Mesenchymal stem cell (in vitro differentiated cells and primary cell): ENCODE data around the gene PODXL2.
A peak's percentile ranks its signal among the peaks of the same experiment; 100 is the strongest.

ENCODE experiments used
- DNase-seq: peaks from one replicate; pipeline ENCODE4 v3.0.0-alpha.2; 2013
- H2AFZ ChIP-seq: one replicate; pipeline ENCODE4 v1.6.1; 2013; ENCODE audit warnings: low read depth, mild to moderate bottlenecking, control low read depth, inconsistent platforms, low read length, moderate library complexity
- H2AK5ac ChIP-seq: 2 replicates; pipeline ENCODE4 v1.6.1; 2013; ENCODE audit warnings: low read length, moderate library complexity, mild to moderate bottlenecking, inconsistent platforms; ENCODE audit not compliant: severe bottlenecking
- H2BK120ac ChIP-seq: one replicate; pipeline ENCODE4 v1.6.1; 2013; ENCODE audit warnings: low read depth, mild to moderate bottlenecking, inconsistent platforms, low read length, moderate library complexity
- H2BK12ac ChIP-seq, 2 experiments: one replicate each; pipeline ENCODE4 v1.6.1; 2013; ENCODE audit warnings: inconsistent platforms in 2 of 2, low read length in 2 of 2, mild to moderate bottlenecking in 2 of 2, moderate library complexity in 2 of 2, control low read depth in 1 of 2
- H2BK15ac ChIP-seq: one replicate; pipeline ENCODE4 v1.6.1; 2013; ENCODE audit warnings: mild to moderate bottlenecking, low read depth, inconsistent platforms; ENCODE audit not compliant: poor library complexity, severe bottlenecking
- H2BK5ac ChIP-seq: 2 replicates; pipeline ENCODE4 v1.6.1; 2013; ENCODE audit warnings: low read depth, mild to moderate bottlenecking, low read length, control low read depth, inconsistent platforms; ENCODE audit not compliant: poor library complexity, severe bottlenecking
- H3K14ac ChIP-seq, 2 experiments: one replicate each; pipeline ENCODE4 v1.6.1; 2013; ENCODE audit warnings: inconsistent platforms in 2 of 2, low read length in 2 of 2, control low read depth in 1 of 2, mild to moderate bottlenecking in 1 of 2, moderate library complexity in 1 of 2
- H3K18ac ChIP-seq, 2 experiments: one replicate each; pipeline ENCODE4 v1.6.1; 2013; ENCODE audit warnings: inconsistent platforms in 2 of 2, low read length in 2 of 2, control low read depth in 1 of 2, low read depth in 1 of 2, mild to moderate bottlenecking in 1 of 2
- H3K23ac ChIP-seq, 2 experiments: one replicate each; pipeline ENCODE4 v1.6.1; 2013; ENCODE audit warnings: inconsistent platforms in 2 of 2, low read length in 2 of 2, mild to moderate bottlenecking in 2 of 2, moderate library complexity in 2 of 2, control low read depth in 1 of 2
- H3K27ac ChIP-seq: 2 replicates; pipeline ENCODE4 v1.5.1; 2013; ENCODE audit warnings: mild to moderate bottlenecking, moderate library complexity, low read length, control low read depth, inconsistent platforms; ENCODE audit not compliant: poor library complexity, severe bottlenecking
- H3K27me3 ChIP-seq, 2 experiments: 2 replicates each; pipeline versions ENCODE4 v1.6.1 to v1.7.0; 2013; ENCODE audit warnings: low read length in 2 of 2, mild to moderate bottlenecking in 2 of 2, moderate library complexity in 2 of 2, control low read depth in 1 of 2, inconsistent platforms in 1 of 2; ENCODE audit not compliant: control insufficient read depth in 1 of 2, insufficient read depth in 1 of 2
- H3K36me3 ChIP-seq, 2 experiments: 2 replicates each; pipeline versions ENCODE4 v1.6.1 to v1.7.0; 2013; ENCODE audit warnings: low read length in 2 of 2, control low read depth in 1 of 2, inconsistent platforms in 1 of 2, low read depth in 1 of 2, mild to moderate bottlenecking in 1 of 2; ENCODE audit not compliant: insufficient read depth in 2 of 2, control insufficient read depth in 1 of 2
- H3K4ac ChIP-seq, 2 experiments: one replicate each; pipeline ENCODE4 v1.6.1; 2013; ENCODE audit warnings: inconsistent platforms in 2 of 2, low read length in 2 of 2, mild to moderate bottlenecking in 2 of 2, moderate library complexity in 2 of 2, control low read depth in 1 of 2, low read depth in 1 of 2
- H3K4me1 ChIP-seq: 2 replicates; pipeline ENCODE4 v1.6.1; 2013; ENCODE audit warnings: low read depth, low read length, control low read depth; ENCODE audit not compliant: control insufficient read depth, insufficient read depth
- H3K4me2 ChIP-seq: 2 replicates; pipeline ENCODE4 v1.6.1; 2013; ENCODE audit warnings: low read length, mild to moderate bottlenecking, inconsistent platforms; ENCODE audit not compliant: poor library complexity, severe bottlenecking
- H3K4me3 ChIP-seq, 2 experiments: 2 replicates each; pipeline versions ENCODE4 v1.5.1 to v1.7.0; 2013; ENCODE audit warnings: low read length in 2 of 2, mild to moderate bottlenecking in 2 of 2, control low read depth in 1 of 2, low read depth in 1 of 2; ENCODE audit not compliant: insufficient read depth in 1 of 2
- H3K79me1 ChIP-seq: replicated peaks from 2 replicates; pipeline ENCODE4 v1.6.1; 2013; ENCODE audit warnings: mild to moderate bottlenecking, control low read depth, low read length, inconsistent platforms; ENCODE audit not compliant: poor library complexity, severe bottlenecking
- H3K9ac ChIP-seq: 2 replicates; pipeline ENCODE4 v1.7.0; 2013; ENCODE audit warnings: mild to moderate bottlenecking, low read length, moderate library complexity
- H3K9me3 ChIP-seq: 2 replicates; pipeline ENCODE4 v1.7.0; 2013; ENCODE audit warnings: mild to moderate bottlenecking, low read length; ENCODE audit not compliant: control insufficient read depth
- H4K8ac ChIP-seq: one replicate; pipeline ENCODE4 v1.6.1; 2013; ENCODE audit warnings: inconsistent platforms, mild to moderate bottlenecking, low read length, moderate library complexity
- H4K91ac ChIP-seq: one replicate; pipeline ENCODE4 v1.6.1; 2013; ENCODE audit warnings: mild to moderate bottlenecking, low read length, inconsistent platforms
- WGBS: methylation state at CpG from one replicate; pipeline ENCODE4 v1.1.7; 2013; ENCODE audit warnings: mixed read lengths; 5-methylcytosine and 5-hydroxymethylcytosine counted together

PODXL2 gene

GRCh38 chr3:127595303-127595702, 33.7 kb upstream of the PODXL2 start:
- Histone ChIP-seq H3K27me3 (no peaks in the 10 kb centered on the region), H2BK120ac (no peak overlapping the region), H3K36me3 (peaks cover 2 to 4% of the 10 kb centered on the region in 2 experiments), H3K4me2 (no peak overlapping the region), H3K9ac (no peak overlapping the region), H4K91ac (no peak overlapping the region), H3K4me1 (peaks cover 18% of the 10 kb centered on the region), H3K14ac (no peak overlapping the region), H3K4ac (no peak overlapping the region), H3K18ac (no peak overlapping the region), H2BK5ac (no peak overlapping the region), H3K27ac (no peak overlapping the region), H2AFZ (no peak overlapping the region), H4K8ac (no peak overlapping the region), H2AK5ac (no peak overlapping the region), H3K23ac (no peak overlapping the region), H3K9me3 (no peaks in the 10 kb centered on the region), H3K79me1 (peaks cover 9% of the 10 kb centered on the region), H2BK12ac (no peak overlapping the region), H2BK15ac (no peak overlapping the region), H3K4me3 (no peak overlapping the region)
- no peak for DNase-seq
- 50% methylated on average over 4 of the region's 4 CpGs for WGBS

DNA sequence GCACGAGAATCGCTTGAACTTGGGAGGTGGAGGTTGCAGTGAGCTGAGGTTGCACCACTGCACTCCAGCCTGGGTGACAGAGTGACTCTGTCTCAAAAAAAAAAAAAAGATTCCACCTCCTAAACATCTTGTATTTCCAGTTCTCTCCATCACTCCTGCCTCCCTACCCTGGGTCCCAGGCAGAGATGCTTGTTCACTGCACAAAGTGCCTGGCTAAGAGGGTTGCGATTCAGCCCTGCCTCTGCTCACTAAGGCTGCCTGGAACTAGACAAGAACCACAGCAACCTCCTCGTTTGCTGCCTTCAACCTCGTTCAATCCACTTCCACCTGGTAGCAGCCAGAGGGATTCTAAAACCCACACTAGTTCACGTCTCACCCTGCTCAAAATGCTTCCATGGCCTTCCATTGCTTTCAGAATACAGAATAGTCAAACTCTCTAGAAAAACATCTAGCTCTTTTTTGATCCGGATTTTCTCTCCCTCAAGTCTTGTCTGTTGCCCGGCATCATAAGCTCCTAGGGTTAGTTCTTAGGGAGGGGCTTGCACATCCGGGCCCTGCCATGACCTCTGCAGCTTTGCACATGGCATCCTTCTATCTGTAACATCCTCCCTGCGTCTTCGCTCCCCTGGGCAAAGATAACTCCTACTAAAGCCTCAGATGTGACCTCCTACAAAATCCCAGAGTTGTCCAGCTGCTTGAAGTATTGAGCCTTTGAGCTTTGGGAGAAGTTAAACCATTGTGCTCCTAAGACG, 31.8 kb upstream of the PODXL2 start:
- Histone ChIP-seq H3K4ac (no peak overlapping the region), H2BK15ac (no peak overlapping the region), H3K4me1 (peaks cover 7% of the 10 kb centered on the region), H3K27me3 (no peaks in the 10 kb centered on the region), H3K9me3 (no peaks in the 10 kb centered on the region), H3K4me3 (peak overlapping the region in 1 of 2 experiments; percentile 84), H3K79me1 (peaks cover 15% of the 10 kb centered on the region), H3K23ac (peak overlapping the region in 1 of 2 experiments; percentile 67), H2BK120ac (no peak overlapping the region), H2BK12ac (no peak overlapping the region), H3K4me2 (no peak overlapping the region), H3K27ac (no peak overlapping the region), H3K14ac (no peak overlapping the region), H4K8ac (no peak overlapping the region), H2AFZ (no peak overlapping the region), H2BK5ac (no peak overlapping the region), H3K18ac (no peak overlapping the region), H3K9ac (peak overlapping the region; percentile 89), H2AK5ac (peak overlapping the region; percentile 19), H3K36me3 (peaks cover 4 to 9% of the 10 kb centered on the region in 2 experiments), H4K91ac (no peak overlapping the region)
- WGBS, result 87% methylated on average over 11 of the region's 12 CpGs
- no peak for DNase-seq

DNA sequence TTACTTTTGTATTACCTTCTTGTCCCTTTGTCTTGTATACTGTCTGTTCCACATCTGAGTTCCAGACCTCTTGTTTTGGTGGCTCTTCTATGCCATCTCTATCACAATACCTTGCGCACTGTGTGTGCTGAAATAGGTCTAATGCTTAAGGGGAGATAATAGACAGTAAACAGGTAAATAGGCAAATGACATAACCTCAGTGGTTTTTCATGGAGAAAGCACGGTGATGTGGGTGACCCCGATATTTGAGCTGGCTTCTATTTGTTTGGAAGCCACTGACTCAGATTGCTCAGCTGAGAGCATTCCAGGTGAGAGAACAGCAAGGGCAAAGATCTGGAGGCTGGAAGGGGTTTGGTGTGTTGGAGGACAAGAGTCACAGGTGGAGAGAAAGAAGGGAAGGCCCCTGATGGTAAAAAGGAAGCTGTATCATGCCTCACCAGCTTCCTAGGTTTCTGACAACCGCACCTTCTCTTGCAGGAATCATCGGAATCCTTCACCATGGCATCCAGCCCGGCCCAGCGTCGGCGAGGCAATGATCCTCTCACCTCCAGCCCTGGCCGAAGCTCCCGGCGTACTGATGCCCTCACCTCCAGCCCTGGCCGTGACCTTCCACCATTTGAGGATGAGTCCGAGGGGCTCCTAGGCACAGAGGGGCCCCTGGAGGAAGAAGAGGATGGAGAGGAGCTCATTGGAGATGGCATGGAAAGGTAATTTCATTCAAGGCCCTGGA, 30.0 kb upstream of the PODXL2 start:
- H2AFZ ChIP-seq, result no peak overlapping the region
- peak overlapping the region in 1 of 2 experiments; percentile 84 for H3K4me3 ChIP-seq
- H3K79me1 ChIP-seq, result peaks cover 15% of the 10 kb centered on the region
- no peak overlapping the region for H2AK5ac ChIP-seq
- H3K23ac ChIP-seq, result no peak overlapping the region
- H2BK12ac ChIP-seq, result no peak overlapping the region
- no peak overlapping the region for H3K4ac ChIP-seq
- no peaks in the 10 kb centered on the region for H3K27me3 ChIP-seq
- no peak for DNase-seq
- no peak overlapping the region for H2BK15ac ChIP-seq
- H3K9me3 ChIP-seq, result no peaks in the 10 kb centered on the region
- H3K27ac ChIP-seq, result no peak overlapping the region
- no peak overlapping the region for H4K91ac ChIP-seq
- H2BK120ac ChIP-seq, result no peak overlapping the region
- H3K14ac ChIP-seq, result no peak overlapping the region
- 91% methylated on average over 14 of the region's 14 CpGs for WGBS
- peak overlapping the region; percentile 89 for H3K9ac ChIP-seq
- peaks cover 7% of the 10 kb centered on the region for H3K4me1 ChIP-seq
- peaks cover 4 to 12% of the 10 kb centered on the region in 2 experiments for H3K36me3 ChIP-seq
- H2BK5ac ChIP-seq, result no peak overlapping the region
- peak overlapping the region; percentile 7 for H4K8ac ChIP-seq
- H3K4me2 ChIP-seq, result peak overlapping the region; percentile 91
- no peak overlapping the region for H3K18ac ChIP-seq

- no peak overlapping the region for H3K4ac ChIP-seq
- H3K4me3 ChIP-seq, result no peak overlapping the region
- H2BK120ac ChIP-seq, result no peak overlapping the region
- no peak overlapping the region for H2BK5ac ChIP-seq
- no peak overlapping the region for H3K18ac ChIP-seq
- 94% methylated on average over 5 of the region's 6 CpGs for WGBS
- no peak overlapping the region for H3K23ac ChIP-seq
- peaks cover 24% of the 10 kb centered on the region for H3K79me1 ChIP-seq
- peaks cover 14 to 23% of the 10 kb centered on the region in 2 experiments for H3K36me3 ChIP-seq
- no peak overlapping the region for H3K4me2 ChIP-seq
- H2AFZ ChIP-seq, result no peak overlapping the region
- no peaks in the 10 kb centered on the region for H3K9me3 ChIP-seq
- H4K91ac ChIP-seq, result no peak overlapping the region
- DNase-seq, result no peak
- no peak overlapping the region for H2BK15ac ChIP-seq
- no peak overlapping the region for H4K8ac ChIP-seq
- no peak overlapping the region for H2AK5ac ChIP-seq
- no peak overlapping the region for H3K14ac ChIP-seq
- no peak overlapping the region for H2BK12ac ChIP-seq
- peaks cover 8% of the 10 kb centered on the region for H3K4me1 ChIP-seq
- no peak overlapping the region for H3K27ac ChIP-seq
- no peaks in the 10 kb centered on the region for H3K27me3 ChIP-seq
- no peak overlapping the region for H3K9ac ChIP-seq
Measured at GRCh38 chr3:127600749-127601456, 28.1 kb upstream of the PODXL2 start.
